GM19025 (cell line): ENCODE measurements around the gene XKR3.
"Not testable (repeated sequence)": the region's sequence is repeated elsewhere in the genome, so short reads cannot be mapped to it uniquely, and the experiment has no call there.

Experiments used
- ATAC-seq: cut with Tn5 transposase; IDR thresholded peaks from one replicate; pipeline ENCODE4 v1.9.1; 2021; ENCODE audit warnings: mild to moderate bottlenecking, low read depth, moderate library complexity; ENCODE audit not compliant: unreplicated experiment

Gene XKR3

GRCh38 chr22:16824716-16825687 lies at the start of gene XKR3:
XKR3 (minus strand) TSS chr22:16825411; CDS start chr22:16808073, 17,338 bp downstream.
- ATAC-seq: no peak

DNA sequence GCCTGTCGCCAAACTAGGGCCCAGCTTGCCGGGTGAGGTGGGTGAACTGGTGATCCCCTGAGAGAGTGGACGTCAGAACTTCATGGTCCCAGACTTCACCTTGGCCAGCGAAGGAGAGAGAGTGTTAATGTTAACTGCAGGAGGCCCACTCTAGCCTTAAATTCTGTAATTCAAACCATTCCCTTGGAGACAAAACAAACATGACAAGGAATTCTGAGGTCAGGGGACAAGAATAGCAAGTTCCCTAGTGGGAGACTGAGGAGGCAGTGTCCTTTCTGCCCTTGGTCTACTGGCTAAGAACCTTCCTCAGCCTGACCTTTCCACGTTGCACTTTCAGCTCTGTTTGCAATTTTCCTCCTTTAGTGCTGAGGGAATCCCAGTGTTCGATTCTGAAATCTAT lies 44.4 kb upstream of the XKR3 start:
- not testable (repeated sequence) for ATAC-seq

DNA sequence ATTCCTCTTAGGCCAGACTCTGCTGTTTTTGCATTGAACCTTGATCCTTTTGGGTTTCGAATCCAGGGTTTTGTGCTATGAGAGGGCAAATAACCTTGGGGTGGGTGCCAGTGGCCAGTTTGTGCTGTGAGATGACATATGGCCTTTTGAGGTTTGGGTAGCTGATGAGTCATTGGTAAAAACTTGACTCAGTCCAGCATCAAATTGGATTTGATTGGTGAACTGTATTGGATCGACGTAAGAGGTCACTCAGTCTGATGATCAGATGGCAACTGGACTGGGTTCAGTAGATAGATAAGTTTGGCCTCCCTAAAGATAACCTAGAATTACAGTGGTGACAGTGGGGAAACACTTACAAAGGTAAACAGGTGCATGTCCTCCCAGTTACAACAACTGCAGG lies 41.0 kb upstream of the XKR3 start:
- ATAC-seq: no peak

- ATAC-seq: not testable (repeated sequence)
Measured at GRCh38 chr22:16856851-16857250, 31.6 kb upstream of the XKR3 start.

DNA sequence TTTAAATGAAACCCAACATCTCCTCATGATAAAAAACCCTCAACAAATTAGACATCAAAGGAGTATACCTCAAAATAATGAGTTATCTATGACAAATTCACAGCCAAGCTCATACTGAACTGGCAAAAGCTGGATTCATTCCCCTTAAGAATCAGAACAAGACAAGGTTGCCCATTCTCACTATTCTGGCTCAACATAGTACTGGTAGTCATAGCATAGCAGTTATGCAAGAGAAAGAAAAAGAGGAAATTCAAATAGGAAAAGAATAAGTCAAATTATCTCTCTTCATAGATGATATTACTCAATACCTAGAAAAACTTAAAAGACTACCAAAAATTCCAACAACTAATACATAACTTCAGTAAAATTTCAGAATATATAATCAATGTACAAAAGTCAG lies 29.4 kb upstream of the XKR3 start:
- no peak for ATAC-seq

GRCh38 chr22:16851268-16851996 lies 26.2 kb upstream of the XKR3 start:
- ATAC-seq: not testable (repeated sequence)

- ATAC-seq: no peak
Measured at GRCh38 chr22:16847271-16847670, 22.1 kb upstream of the XKR3 start.

DNA sequence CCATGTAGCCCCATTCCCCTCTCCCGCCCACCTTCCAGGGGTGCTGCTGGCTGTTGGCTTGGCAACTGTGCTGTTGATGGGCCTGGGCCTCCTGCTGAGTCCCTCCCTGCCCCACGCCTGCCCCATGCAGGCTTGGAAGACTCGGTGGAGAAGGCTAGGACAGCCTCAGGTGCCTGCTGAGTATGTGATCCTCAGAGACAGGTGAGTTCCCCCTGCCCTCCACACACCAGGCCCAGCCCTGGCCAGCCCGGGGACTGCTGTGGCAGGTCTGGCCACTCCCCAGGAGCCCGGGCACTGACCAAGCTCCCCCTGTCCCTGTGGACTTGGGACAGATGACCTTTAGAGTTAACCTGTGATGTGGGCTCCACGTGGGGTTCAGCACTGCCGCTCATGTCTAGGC lies 20.7 kb upstream of the XKR3 start:
- ATAC-seq: no peak

DNA sequence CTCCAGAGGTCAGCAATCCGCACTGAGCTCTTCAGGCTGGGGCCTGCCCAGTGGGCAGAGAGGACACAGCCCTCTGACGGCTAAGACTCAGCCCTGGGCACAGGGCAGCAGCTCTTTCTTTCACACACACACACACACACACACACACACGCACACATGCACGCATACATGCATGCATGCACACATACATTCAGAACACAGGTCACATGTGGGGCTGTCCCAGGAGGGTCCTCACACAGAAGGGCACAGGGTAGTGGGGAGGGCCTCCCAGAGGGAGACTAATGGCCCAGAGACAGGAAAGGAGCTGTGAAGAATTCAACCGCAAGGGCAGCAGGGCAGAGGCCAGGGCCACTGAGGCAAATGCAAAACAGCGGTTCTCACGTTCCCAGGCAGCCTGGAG lies 20.3 kb upstream of the XKR3 start:
- ATAC-seq: no peak

GRCh38 chr22:16844529-16844928 lies 19.3 kb upstream of the XKR3 start:
- ATAC-seq: no peak

DNA sequence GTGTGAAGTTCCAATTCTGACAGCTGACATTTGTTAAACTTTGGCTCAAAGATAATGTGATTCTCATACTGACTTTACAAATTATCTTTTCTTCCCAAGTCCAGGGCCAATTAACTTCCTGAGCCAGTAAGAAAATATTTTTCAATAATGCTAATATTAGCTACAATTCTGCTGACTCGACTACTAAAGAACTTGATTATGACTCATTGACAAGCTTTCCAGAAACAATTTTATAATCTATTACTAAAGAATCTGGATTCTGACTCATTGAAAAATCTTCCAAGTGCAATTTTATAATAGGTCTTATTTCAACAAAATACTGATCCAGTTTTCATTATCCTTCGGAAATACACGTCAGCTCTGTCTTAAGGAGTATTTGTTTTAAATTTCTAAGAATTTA lies 12.9 kb upstream of the XKR3 start:
- ATAC-seq: no peak

GRCh38 chr22:16834971-16835370 lies 9.8 kb upstream of the XKR3 start:
- no peak for ATAC-seq

GRCh38 chr22:16831257-16831656 lies 6.0 kb upstream of the XKR3 start:
- no peak for ATAC-seq

DNA sequence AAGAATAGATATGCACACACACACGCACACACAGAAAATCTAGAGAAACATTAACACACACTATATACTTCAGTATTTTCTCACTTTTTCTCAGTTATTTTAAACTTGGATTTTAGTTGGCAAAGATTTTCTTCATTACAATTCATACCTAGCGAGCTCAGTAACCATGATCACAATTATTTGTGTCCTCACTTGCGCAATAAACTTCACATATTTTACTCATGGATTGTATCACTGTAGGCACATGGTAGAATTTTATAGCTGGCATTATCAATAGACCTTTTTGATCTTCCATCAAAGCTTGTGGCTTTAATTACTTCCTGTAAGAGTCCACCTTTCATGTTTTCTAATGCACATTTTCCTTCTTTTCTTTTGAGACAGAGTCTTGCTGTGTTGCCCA lies 4.8 kb upstream of the XKR3 start:
- no peak for ATAC-seq

- ATAC-seq: no peak
Measured at GRCh38 chr22:16828876-16829275, 3.7 kb upstream of the XKR3 start.

DNA sequence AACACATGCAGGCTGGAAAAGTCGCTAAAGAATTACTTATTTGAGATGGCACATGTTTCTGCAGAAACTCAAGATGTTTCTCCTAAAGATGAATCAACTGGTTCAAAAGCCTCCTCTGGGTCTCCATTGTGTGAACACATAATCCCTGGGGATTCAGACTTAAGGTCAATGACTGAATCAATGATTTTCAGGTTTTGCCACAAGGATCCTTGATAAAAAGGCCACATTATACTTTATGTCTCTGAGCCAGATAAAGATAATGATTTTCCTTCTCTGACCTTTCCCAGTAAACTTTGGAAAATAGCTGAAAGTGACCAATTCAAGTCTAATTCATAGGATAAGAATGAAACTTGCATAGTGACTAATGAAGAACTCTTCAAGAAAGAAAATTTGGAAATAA lies 2.3 kb upstream of the XKR3 start:
- no peak for ATAC-seq

- ATAC-seq: no peak
Measured at GRCh38 chr22:16819249-16819648, 6.0 kb downstream of the XKR3 start.

- ATAC-seq: no peak
Measured at GRCh38 chr22:16818538-16818937, 6.7 kb downstream of the XKR3 start.

DNA sequence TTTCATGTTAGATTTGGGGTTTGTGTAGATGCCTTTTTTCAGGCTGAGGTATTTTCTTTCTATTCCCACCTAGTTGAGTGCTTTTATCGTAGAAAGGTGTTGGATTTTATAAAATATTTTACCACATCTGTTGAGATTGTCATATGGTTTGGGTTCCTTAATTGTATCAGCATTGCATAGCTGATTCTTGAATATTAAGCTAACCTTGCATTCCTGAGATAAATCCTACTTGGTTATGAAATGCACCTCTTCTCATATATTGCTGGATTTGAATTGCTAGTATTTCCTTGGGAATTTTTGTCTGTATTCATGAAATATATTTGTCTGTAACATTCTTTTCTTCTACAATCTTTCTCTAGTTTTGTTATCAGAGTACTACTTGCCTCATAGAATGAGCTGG lies 10.1 kb downstream of the XKR3 start:
- ATAC-seq: no peak

DNA sequence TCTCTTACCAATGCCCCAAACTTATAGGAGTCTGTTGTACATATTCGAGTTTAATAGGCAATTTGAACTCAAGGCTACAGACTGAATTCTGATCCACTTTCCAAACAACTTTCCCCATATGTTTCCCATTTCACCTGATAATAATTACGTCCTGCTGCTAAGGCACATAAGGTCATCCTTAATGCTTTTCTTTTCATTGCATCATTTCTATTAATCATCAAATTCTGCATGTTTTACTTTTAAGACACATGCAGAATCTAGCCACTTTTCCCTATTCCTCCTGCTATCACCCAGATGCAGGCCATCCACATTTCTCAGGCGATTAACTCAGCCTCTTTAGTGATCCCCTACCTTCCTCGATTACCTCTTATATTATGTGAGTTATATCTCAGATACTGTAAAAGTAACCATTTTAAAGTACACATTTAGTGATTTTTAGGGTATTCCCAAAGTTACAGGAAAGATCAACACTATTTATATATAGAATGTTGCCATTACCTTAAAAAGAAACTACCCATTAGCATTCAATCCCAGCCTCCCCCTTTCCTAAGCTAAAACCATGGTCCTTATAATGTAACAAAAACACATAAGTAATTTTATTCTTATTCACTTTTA lies 14.9 kb downstream of the XKR3 start:
- ATAC-seq: no peak

GRCh38 chr22:16808744-16809143 lies 16.5 kb downstream of the XKR3 start:
- ATAC-seq: no peak
